Measurements from ENCODE around the gene GOPC. TPM values are rescaled to one million over a fixed set of nuclear protein-coding genes. Genes with fewer than 3 reads are reported as not detected.

GOPC gene
- total RNA-seq, 2 donors from 2014 or later, result 28.4 to 30.3 TPM

GRCh38 chr6:117549611-117550010 is 52.7 kb downstream of the GOPC start:
- no peaks in the 10 kb centered on the region for H3K4me1 ChIP-seq (ENCODE audit: control insufficient read depth, insufficient read depth, low read length)
- H3K27me3 Mint-ChIP-seq (ENCODE audit: insufficient read depth), result no peaks in the 10 kb centered on the region
- no peak overlapping the region for H3K4me3 Mint-ChIP-seq
- 94 to 100% methylated on average over 2 to 4 of the region's 4 CpGs for WGBS, 2 experiments (ENCODE audit: insufficient coverage in 1 of 2, insufficient read length in 1 of 2)
- H3K27ac ChIP-seq (ENCODE audit: low read depth, low read length), result no peak overlapping the region
- H3K9me3 ChIP-seq (ENCODE audit: control insufficient read depth, low read length), result no peaks in the 10 kb centered on the region
- no peak overlapping the region for H3K4me3 ChIP-seq (ENCODE audit: low read length)
- H3K36me3 Mint-ChIP-seq (ENCODE audit: low read depth), result peaks cover 17% of the 10 kb centered on the region
- H3K4me1 Mint-ChIP-seq, result peaks cover 23% of the 10 kb centered on the region
- H3K9me3 Mint-ChIP-seq, result no peaks in the 10 kb centered on the region
- no peaks in the 10 kb centered on the region for H3K27me3 ChIP-seq (ENCODE audit: control insufficient read depth, insufficient read depth, low read length, poor library complexity, severe bottlenecking)
- TF ChIP-seq CTCF (conservative IDR thresholded peaks at IDR 0.05), result no peak
- H3K36me3 ChIP-seq (ENCODE audit: control insufficient read depth, insufficient read depth, low read length), result peaks cover 18% of the 10 kb centered on the region
- DNase-seq, result no peak
- no peak overlapping the region for H3K9ac ChIP-seq (ENCODE audit: extremely low read depth, low read length, poor library complexity, severe bottlenecking)
- H3K27ac Mint-ChIP-seq, result no peak overlapping the region

GRCh38 chr6:117548797-117549301 is 53.5 kb downstream of the GOPC start:
- no peak overlapping the region for H3K9ac ChIP-seq (ENCODE audit: extremely low read depth, low read length, poor library complexity, severe bottlenecking)
- peaks cover 25% of the 10 kb centered on the region for H3K36me3 ChIP-seq (ENCODE audit: control insufficient read depth, insufficient read depth, low read length)
- Mint-ChIP-seq H3K36me3 (ENCODE audit: low read depth) (peaks cover 17% of the 10 kb centered on the region), H3K4me3 (no peak overlapping the region), H3K4me1 (peaks cover 23% of the 10 kb centered on the region), H3K27ac (no peak overlapping the region), H3K27me3 (ENCODE audit: insufficient read depth) (no peaks in the 10 kb centered on the region), H3K9me3 (no peaks in the 10 kb centered on the region)
- no peak overlapping the region for H3K4me3 ChIP-seq (ENCODE audit: low read length)
- H3K9me3 ChIP-seq (ENCODE audit: control insufficient read depth, low read length), result no peaks in the 10 kb centered on the region
- no peak overlapping the region for H3K27ac ChIP-seq (ENCODE audit: low read depth, low read length)
- DNase-seq, result no peak
- no peak for TF ChIP-seq CTCF (conservative IDR thresholded peaks at IDR 0.05)
- no peaks in the 10 kb centered on the region for H3K27me3 ChIP-seq (ENCODE audit: control insufficient read depth, insufficient read depth, low read length, poor library complexity, severe bottlenecking)
- H3K4me1 ChIP-seq (ENCODE audit: control insufficient read depth, insufficient read depth, low read length), result no peaks in the 10 kb centered on the region
- 75 to 85% methylated on average over 8 of the region's 8 CpGs for WGBS, 2 experiments (ENCODE audit: insufficient coverage in 1 of 2, insufficient read length in 1 of 2)

- Histone ChIP-seq H3K36me3 (ENCODE audit: control insufficient read depth, insufficient read depth, low read length) (peaks cover 30% of the 10 kb centered on the region), H3K4me1 (ENCODE audit: control insufficient read depth, insufficient read depth, low read length) (no peaks in the 10 kb centered on the region), H3K27ac (ENCODE audit: low read depth, low read length) (no peak overlapping the region), H3K4me3 (ENCODE audit: low read length) (no peak overlapping the region), H3K27me3 (ENCODE audit: control insufficient read depth, insufficient read depth, low read length, poor library complexity, severe bottlenecking) (no peaks in the 10 kb centered on the region), H3K9ac (ENCODE audit: extremely low read depth, low read length, poor library complexity, severe bottlenecking) (no peak overlapping the region), H3K9me3 (ENCODE audit: control insufficient read depth, low read length) (no peaks in the 10 kb centered on the region)
- no peak overlapping the region for H3K27ac Mint-ChIP-seq
- H3K27me3 Mint-ChIP-seq (ENCODE audit: insufficient read depth), result no peaks in the 10 kb centered on the region
- H3K9me3 Mint-ChIP-seq, result no peaks in the 10 kb centered on the region
- peak; percentile 60 for DNase-seq
- H3K4me3 Mint-ChIP-seq, result no peak overlapping the region
- no peak for TF ChIP-seq CTCF (conservative IDR thresholded peaks at IDR 0.05)
- peaks cover 23% of the 10 kb centered on the region for H3K4me1 Mint-ChIP-seq
- 97% methylated on average over 29 to 64 of the region's 64 CpGs for WGBS, 2 experiments (ENCODE audit: insufficient coverage in 1 of 2, insufficient read length in 1 of 2)
- H3K36me3 Mint-ChIP-seq (ENCODE audit: low read depth), result peaks cover 17% of the 10 kb centered on the region
These were observed 54.4 kb downstream of the GOPC start for GRCh38 chr6:117547688-117548621.
